H1 (cell line): ENCODE measurements around the gene LRR1. TPM values are rescaled to one million over a fixed set of nuclear protein-coding genes. Genes with fewer than 3 reads are reported as not detected.

Source experiments
- CTCF ChIA-PET: fragments of 300-600 bp; sonication (Branson Sonifier 250); formaldehyde crosslinking; loops from one replicate; lab custom pipeline; 2021; ENCODE audit not compliant: partially characterized antibody; lab: Charles Lee
- POLR2A ChIA-PET: fragments of 300-600 bp; sonication (Branson Sonifier 250); formaldehyde crosslinking; loops from one replicate; lab custom pipeline; 2021; ENCODE audit warnings: inconsistent platforms; ENCODE audit not compliant: partially characterized antibody; lab: Charles Lee
- DNase-seq, 2 experiments: peaks; one replicate each; pipeline versions ENCODE4 v3.0.0 to v3.0.0-alpha.2; 2010 to 2022; ENCODE audit warnings: low spot score in 2 of 2, low read depth in 1 of 2, mixed read lengths in 1 of 2
- FAIRE-seq: peaks from 2 replicates; lab custom pipeline; 2011; peaks lifted over from hg19 to GRCh38; lab: Jason Lieb, UNC
- H2AFZ ChIP-seq: 2 replicates; pipeline ENCODE4 v1.8.1; 2012; ENCODE audit warnings: low read length, inconsistent platforms
- H2AK5ac ChIP-seq: 2 replicates; pipeline ENCODE4 v1.6.1; 2013; ENCODE audit warnings: low read depth, low read length
- H2BK120ac ChIP-seq: replicated peaks from 2 replicates; pipeline ENCODE3; 2013; ENCODE audit warnings: low read depth, low read length, inconsistent platforms
- H2BK12ac ChIP-seq: 2 replicates; pipeline ENCODE4 v1.6.1; 2013; ENCODE audit warnings: low read depth, low read length
- H2BK15ac ChIP-seq: 2 replicates; pipeline ENCODE4 v1.6.1; 2013; ENCODE audit warnings: low read length
- H2BK20ac ChIP-seq: 2 replicates; pipeline ENCODE4 v1.6.1; 2013; ENCODE audit warnings: low read length
- H2BK5ac ChIP-seq: 2 replicates; pipeline ENCODE4 v1.6.1; 2013; ENCODE audit warnings: low read depth, low read length
- H3K14ac ChIP-seq: 2 replicates; pipeline ENCODE4 v1.6.1; 2013; ENCODE audit warnings: inconsistent platforms; ENCODE audit not compliant: insufficient read length
- H3K18ac ChIP-seq: 2 replicates; pipeline ENCODE4 v1.6.1; 2013; ENCODE audit warnings: low read length; ENCODE audit errors: extremely low read depth
- H3K23ac ChIP-seq: 2 replicates; pipeline ENCODE4 v1.6.1; 2013; ENCODE audit warnings: inconsistent platforms; ENCODE audit not compliant: insufficient read length
- H3K23me2 ChIP-seq: 2 replicates; pipeline ENCODE4 v1.6.1; 2013; ENCODE audit warnings: low read depth, low read length
- H3K27ac ChIP-seq: 2 replicates; pipeline ENCODE4 v1.6.1; 2011; ENCODE audit warnings: low read depth, low read length, inconsistent platforms
- H3K27me3 ChIP-seq, 4 experiments: replicated peaks in 1 of 4; 1 replicate in 1 of 4; 2 replicates in 3 of 4; pipeline versions ENCODE4 v1.6.1 to v1.8.1; 2011 to 2013; ENCODE audit warnings: low read length in 3 of 4, mild to moderate bottlenecking in 3 of 4, inconsistent platforms in 2 of 4, mixed read lengths in 2 of 4, moderate library complexity in 1 of 4; ENCODE audit not compliant: control insufficient read depth in 3 of 4, insufficient read depth in 3 of 4; ENCODE audit errors: extremely low read depth in 1 of 4
- H3K36me3 ChIP-seq, 4 experiments: 2 replicates each; pipeline versions ENCODE4 v1.6.1 to v1.8.1; 2011 to 2013; ENCODE audit warnings: mild to moderate bottlenecking in 4 of 4, low read length in 3 of 4, moderate library complexity in 2 of 4, control low read depth in 1 of 4, inconsistent platforms in 1 of 4; ENCODE audit not compliant: insufficient read depth in 4 of 4, control insufficient read depth in 2 of 4
- H3K4ac ChIP-seq: replicated peaks from 2 replicates; pipeline ENCODE3; 2013; ENCODE audit warnings: low read length, low read depth, mixed read lengths, inconsistent platforms; ENCODE audit not compliant: insufficient read length
- H3K4me1 ChIP-seq, 4 experiments: replicated peaks in 1 of 4; 1 replicate in 1 of 4; 2 replicates in 3 of 4; pipeline versions ENCODE4 v1.6.1 to v1.8.1; 2011 to 2013; ENCODE audit warnings: low read length in 3 of 4, inconsistent platforms in 2 of 4, mixed read lengths in 1 of 4; ENCODE audit not compliant: insufficient read depth in 4 of 4, control insufficient read depth in 3 of 4
- H3K4me2 ChIP-seq, 2 experiments: 2 replicates each; pipeline versions ENCODE4 v1.6.1 to v1.8.1; 2011 to 2013; ENCODE audit warnings: low read depth in 2 of 2, low read length in 2 of 2, control low read depth in 1 of 2, inconsistent platforms in 1 of 2, mild to moderate bottlenecking in 1 of 2; ENCODE audit not compliant: insufficient read depth in 1 of 2
- H3K4me3 ChIP-seq, 4 experiments: fragments of 200-600, 300-600 bp in 1 of 4; sonication (generic), shearing (Covaris generic), sonication (Bioruptor Twin) in 1 of 4; 2 replicates each; pipeline versions ENCODE4 v1.5.1 to v1.8.1; 2011 to 2016; ENCODE audit warnings: low read length in 4 of 4, low read depth in 3 of 4, control low read depth in 2 of 4, inconsistent platforms in 2 of 4, mild to moderate bottlenecking in 2 of 4, mixed read lengths in 1 of 4, moderate library complexity in 1 of 4; ENCODE audit not compliant: insufficient read depth in 2 of 4; ENCODE audit errors: extremely low read depth in 1 of 4
- H3K56ac ChIP-seq: replicated peaks from 2 replicates; pipeline ENCODE3; 2013; ENCODE audit warnings: low read depth, mild to moderate bottlenecking, mixed read lengths, low read length, inconsistent platforms; ENCODE audit not compliant: insufficient read length
- H3K79me1 ChIP-seq: 2 replicates; pipeline ENCODE4 v1.6.1; 2013; ENCODE audit warnings: low read depth, low read length, control low read depth
- H3K79me2 ChIP-seq, 2 experiments: 2 replicates each; pipeline versions ENCODE4 v1.6.1 to v1.8.1; 2012 to 2013; ENCODE audit warnings: low read length in 2 of 2, mild to moderate bottlenecking in 2 of 2, inconsistent platforms in 1 of 2; ENCODE audit not compliant: insufficient read depth in 2 of 2, control insufficient read depth in 1 of 2
- H3K9ac ChIP-seq, 4 experiments: replicated peaks in 1 of 4; 1 replicate in 1 of 4; 2 replicates in 3 of 4; pipeline versions ENCODE4 v1.6.1 to v1.8.1; 2011 to 2013; ENCODE audit warnings: low read depth in 3 of 4, low read length in 3 of 4, control low read depth in 2 of 4, mild to moderate bottlenecking in 2 of 4, moderate library complexity in 2 of 4, inconsistent platforms in 1 of 4; ENCODE audit errors: extremely low read depth in 1 of 4
- H3K9me3 ChIP-seq, 2 experiments: 2 replicates each; pipeline versions ENCODE4 v1.6.1 to v1.8.1; 2012 to 2013; ENCODE audit warnings: mild to moderate bottlenecking in 2 of 2, moderate library complexity in 2 of 2, control low read depth in 1 of 2, inconsistent platforms in 1 of 2, low read depth in 1 of 2, low read length in 1 of 2, mixed read lengths in 1 of 2; ENCODE audit not compliant: insufficient read depth in 2 of 2
- H4K20me1 ChIP-seq, 2 experiments: replicated peaks in 1 of 2; 2 replicates each; pipeline versions ENCODE3 to v1.8.1; 2011 to 2013; ENCODE audit warnings: inconsistent platforms in 2 of 2, low read length in 2 of 2, mild to moderate bottlenecking in 1 of 2; ENCODE audit not compliant: insufficient read depth in 2 of 2, control insufficient read depth in 1 of 2
- H4K5ac ChIP-seq: 2 replicates; pipeline ENCODE4 v1.6.1; 2013; ENCODE audit warnings: low read length, low read depth, mixed read lengths, inconsistent platforms; ENCODE audit not compliant: insufficient read length
- H4K8ac ChIP-seq: 2 replicates; pipeline ENCODE4 v1.8.0; 2013; ENCODE audit warnings: mild to moderate bottlenecking, moderate library complexity, low read length, inconsistent platforms; ENCODE audit not compliant: insufficient read depth; ENCODE audit errors: extremely low read depth
- H4K91ac ChIP-seq: replicated peaks from 2 replicates; pipeline ENCODE3; 2013; ENCODE audit warnings: low read length, mixed read lengths, inconsistent platforms; ENCODE audit not compliant: insufficient read length
- CHD2 ChIP-seq: IDR thresholded peaks from 2 replicates; pipeline ENCODE4 v1.6.1; 2012; ENCODE audit warnings: low read length, improper control_type of control experiment
- CTBP2 ChIP-seq: IDR thresholded peaks from 2 replicates; pipeline ENCODE4 v1.7.0; 2011; ENCODE audit warnings: borderline replicate concordance, mild to moderate bottlenecking, moderate library complexity, mixed read lengths, low read length; ENCODE audit not compliant: insufficient read depth, insufficient read length
- KDM4A ChIP-seq: IDR thresholded peaks from one replicate; pipeline ENCODE4 v1.7.1; 2012; ENCODE audit warnings: low read depth, mild to moderate bottlenecking, moderate library complexity, low read length, inconsistent platforms; ENCODE audit not compliant: severe bottlenecking
- NRF1 ChIP-seq: IDR thresholded peaks from 2 replicates; pipeline ENCODE4 v1.6.1; 2011; ENCODE audit warnings: mild to moderate bottlenecking, low read depth, low read length, improper control_type of control experiment
- PHF8 ChIP-seq: fragments of 200-600 bp; sonication (generic); conservative IDR thresholded peaks from 2 replicates; pipeline ENCODE4 v1.7.1; 2012; ENCODE audit warnings: low read depth, mild to moderate bottlenecking, inconsistent platforms, low read length, moderate library complexity
- POLR2AphosphoS5 ChIP-seq: IDR thresholded peaks from 2 replicates; pipeline ENCODE4 v1.6.1; 2011; ENCODE audit warnings: low read depth, low read length
- SAP30 ChIP-seq: fragments of 300-600 bp; sonication (generic); IDR thresholded peaks from 2 replicates; pipeline ENCODE4 v1.7.1; 2012; ENCODE audit warnings: low read length, moderate library complexity, mild to moderate bottlenecking, inconsistent platforms; ENCODE audit not compliant: insufficient read depth, insufficient replicate concordance
- SP4 ChIP-seq: IDR thresholded peaks from 2 replicates; pipeline ENCODE4 v1.6.1; 2012; ENCODE audit warnings: low read length, inconsistent platforms
- SUZ12 ChIP-seq: fragments of 200-600 bp; sonication (generic); IDR thresholded peaks from 2 replicates; pipeline ENCODE4 v1.6.1; 2012; ENCODE audit warnings: mild to moderate bottlenecking, inconsistent platforms, low read length, moderate library complexity, mixed read lengths
- TCF12 ChIP-seq: IDR thresholded peaks from 2 replicates; pipeline ENCODE4 v1.6.1; 2011; ENCODE audit warnings: low read depth, mild to moderate bottlenecking, low read length
- ZNF274 ChIP-seq: IDR thresholded peaks from 2 replicates; pipeline ENCODE4 v1.7.0; 2012; ENCODE audit warnings: low read length, borderline replicate concordance; ENCODE audit errors: extremely low read depth
- WGBS, 2 experiments: shearing (Covaris generic) in 1 of 2; methylation state at CpG; one replicate each; pipeline versions ENCODE4 v1.1.6 to v1.1.7; 2013 to 2015; ENCODE audit warnings: low lambda C conversion rate in 2 of 2, mixed read lengths in 2 of 2, inconsistent platforms in 1 of 2, low coverage in 1 of 2, missing lambda C conversion rate in 1 of 2; ENCODE audit not compliant: insufficient replicate concordance in 2 of 2, insufficient coverage in 1 of 2, insufficient read length in 1 of 2; ENCODE audit errors: extremely low coverage in 1 of 2, missing lambda C conversion rate in 1 of 2; 5-methylcytosine and 5-hydroxymethylcytosine counted together
- polyA plus RNA-seq, 7 experiments: library from polyadenylated mRNA; depleted of rRNA in 3 of 7; stranded (reverse) in 5 of 7; unstranded in 2 of 7; fragments of >200 nt in 5 of 7; fragments of 200-250 nt in 2 of 7; gene quantifications; 1 replicate in 5 of 7; 2 replicates in 1 of 7; 4 replicates in 1 of 7; pipeline versions ENCODE4 v1.2.1 to v1.2.3, GENCODE V29; 2011 to 2013; ENCODE audit warnings: missing spikeins in 2 of 7, mixed read lengths in 2 of 7
- total RNA-seq: library from RNA; stranded (reverse); fragmentation: NEBNext Ultra II Directional; extraction: Animal tissue kit (Norgen Biotek cat#: 25700); gene quantifications from 2 replicates; pipeline ENCODE4 v1.2.1, GENCODE V29; 2021

Gene LRR1
- total and polyA plus RNA-seq, 2 of the 8 experiments (the other 6 are each of a cell fraction or from before 2014, with no cell fraction given): 30.7 to 37.5 TPM

- Histone ChIP-seq H3K27me3 (no peaks in the 10 kb centered on the region), H3K23ac (no peak overlapping the region), H3K9me3 (no peaks in the 10 kb centered on the region), H2BK20ac (no peak overlapping the region), H4K91ac (peak overlapping the region; percentile 83), H3K4me3 (peak overlapping the region; percentile 88 to 98 (median 94)), H3K79me2 (peaks cover 8 to 79% of the 10 kb centered on the region in 2 experiments), H2AK5ac (0 out of 2 replicates have a peak overlapping the region, but pooled peaks have one; percentile 33), H2BK12ac (peak overlapping the region; percentile 17; the same call in 1 of the 2 replicates), H3K23me2 (peaks cover 11% of the 10 kb centered on the region; the same call in 1 of the 2 replicates), H3K79me1 (0 out of 2 replicates have a peak, but pooled peaks cover 4% of the 10 kb centered on the region), H3K27ac (peak overlapping the region; percentile 95), H4K8ac (peak overlapping the region; percentile 96), H2BK5ac (peak overlapping the region; percentile 95), H3K9ac (peak overlapping the region; percentile 86 to 98 (median 98)), H2BK120ac (no peak overlapping the region), H3K14ac (no peak overlapping the region), H2AFZ (peak overlapping the region; percentile 91; the same call in 1 of the 2 replicates), H3K18ac (peak overlapping the region; percentile 99), H3K4me1 (no peaks in the 10 kb centered on the region), H2BK15ac (no peak overlapping the region), H3K36me3 (peaks cover 0 to 17% (median 0%) of the 10 kb centered on the region in 4 experiments; a peak in 1 of 8 replicates), H4K20me1 (peaks cover 4 to 9% of the 10 kb centered on the region in 2 experiments), H3K56ac (peak overlapping the region; percentile 97), H3K4me2 (peak overlapping the region; percentile 72 to 93), H4K5ac (peak overlapping the region; percentile 96), H3K4ac (peak overlapping the region; percentile 95)
- CTCF ChIA-PET: interaction anchor here (0.6 to 2.5 kb wide), 12 partner anchors 10 to 218 kb away, joined by 3 to 16 read pairs (median 5); partner anchors contain the start of genes KLHDC2, MGAT2, NEMF and POLE2
- WGBS, 2 experiments: 1% methylated on average over 80 of the region's 101 CpGs; no CpG with 5 or more reads in 1 of the 2 experiments
- POLR2A ChIA-PET: interaction anchor here (0.5 to 4.5 kb wide), 23 partner anchors 10 to 502 kb away, joined by 3 to 47 read pairs (median 6); partner anchors contain the start of genes KLHDC1, KLHDC2, LRR1 and MGAT2
- FAIRE-seq: no peak
- peak; percentile 91 to 97 for DNase-seq
- no peak for TF ChIP-seq CHD2
- no peak for TF ChIP-seq NRF1
- TF ChIP-seq CTBP2: no peak
- no peak for TF ChIP-seq SAP30
- TF ChIP-seq POLR2AphosphoS5: peak; percentile 86
- no peak for TF ChIP-seq TCF12
- peak; percentile 50 for TF ChIP-seq KDM4A
- TF ChIP-seq PHF8: peak; percentile 92
- TF ChIP-seq SUZ12: no peak
- TF ChIP-seq ZNF274: no peak
- no peak for TF ChIP-seq SP4
These were observed 35.2 kb downstream of the LRR1 start for GRCh38 chr14:49633640-49634546.
